Esophagus muscularis mucosa (tissue), 4 donors: Measurements from ENCODE around the gene DCP1B. TPM values are rescaled to one million over a fixed set of nuclear protein-coding genes. Genes with fewer than 3 reads are reported as not detected.

ENCODE experiments used
- DNase-seq: peaks from one replicate; pipeline ENCODE4 v3.0.0-alpha.2; 2017; ENCODE audit errors: extremely low spot score
- H3K27ac ChIP-seq, 4 donors: fragments of 200-600 bp; sonication (generic); replicated peaks in 1 of 4; 1 replicate in 3 of 4; 2 replicates in 1 of 4; pipeline ENCODE4 v1.5.1; 2016 to 2019; ENCODE audit warnings: mild to moderate bottlenecking in 1 of 4
- H3K27me3 ChIP-seq, 4 donors: fragments of 200-600 bp; sonication (generic); one replicate each; pipeline versions ENCODE4 v1.5.1 to v1.6.0; 2016 to 2019
- H3K36me3 ChIP-seq, 4 donors: fragments of 200-600 bp; sonication (generic); one replicate each; pipeline ENCODE4 v1.5.1; 2016 to 2019
- H3K4me1 ChIP-seq, 4 donors: fragments of 200-600 bp; sonication (generic); one replicate each; pipeline ENCODE4 v1.5.1; 2016 to 2019
- H3K4me3 ChIP-seq, 4 donors: fragments of 200-600 bp; sonication (generic); 1 replicate in 2 of 4; 2 replicates in 2 of 4; pipeline ENCODE4 v1.5.1; 2016 to 2019; ENCODE audit warnings: mild to moderate bottlenecking in 4 of 4, moderate library complexity in 1 of 4
- H3K9me3 ChIP-seq, 4 donors: fragments of 200-600 bp; sonication (generic); 1 replicate in 3 of 4; 2 replicates in 1 of 4; pipeline ENCODE4 v1.5.1; 2016 to 2019
- CTCF ChIP-seq, 3 experiments: fragments of 200-600 bp in 2 of 3; fragments of 450-650 bp in 1 of 3; sonication (generic) in 2 of 3; IDR thresholded peaks; one replicate each; pipeline ENCODE4 v1.5.1; 2017 to 2019; ENCODE audit warnings: antibody characterized with exemption in 3 of 3, mild to moderate bottlenecking in 2 of 3, moderate library complexity in 1 of 3
- EP300 ChIP-seq: sonication (generic); formaldehyde crosslinking; IDR thresholded peaks from one replicate; pipeline ENCODE4 v1.6.1; 2017; ENCODE audit warnings: antibody characterized with exemption
- POLR2A ChIP-seq: fragments of 450-650 bp; IDR thresholded peaks from one replicate; pipeline ENCODE4 v1.6.1; 2017; ENCODE audit warnings: antibody characterized with exemption, moderate library complexity, mild to moderate bottlenecking, low read depth
- POLR2AphosphoS5 ChIP-seq, 2 donors: sonication (generic); formaldehyde crosslinking; IDR thresholded peaks; one replicate each; pipeline ENCODE4 v1.6.1; 2017; ENCODE audit warnings: antibody characterized with exemption in 2 of 2
- WGBS: methylation state at CpG from one replicate; pipeline ENCODE4 v1.1.5; 2018; 5-methylcytosine and 5-hydroxymethylcytosine counted together
- intact Hi-C: fragments of 100-400 bp; cut with DNase I; formaldehyde crosslinking; loops from one replicate; pipeline ENCODE4 v1.15.1; 2023
- total RNA-seq, 4 donors: library from RNA; depleted of rRNA; stranded (reverse); fragments of >200 nt; gene quantifications; one replicate each; pipeline versions ENCODE4 v1.1.0 to v1.2.1, GENCODE V29; 2016

The DCP1B gene
- total RNA-seq, 4 donors from 2014 or later = 22.0 to 26.5 (median 24.4) TPM

GRCh38 chr12:2013527-2014223, 9.4 kb upstream of the DCP1B start:
- Histone ChIP-seq H3K9me3 (no peaks in the 10 kb centered on the region), H3K4me1 (peaks cover 32 to 51% (median 37%) of the 10 kb centered on the region in 4 donors), H3K36me3 (no peaks in the 10 kb centered on the region), H3K27me3 (no peaks in the 10 kb centered on the region), H3K4me3 (no peak overlapping the region), H3K27ac (peak overlapping the region; percentile 42 to 66 (median 60))
- no peak for DNase-seq
- intact Hi-C loops = no loop called here
- TF ChIP-seq POLR2A = no peak
- TF ChIP-seq EP300 = no peak
- TF ChIP-seq CTCF (IDR thresholded peaks at IDR 0.05) = peak in 2 of 3 experiments; percentile 11 to 29
- TF ChIP-seq POLR2AphosphoS5 (IDR thresholded peaks at IDR 0.05) = peak in 1 of 2 donors; percentile 41
- 34% methylated on average over 4 of the region's 4 CpGs for WGBS

GRCh38 chr12:2013086-2013485, 8.8 kb upstream of the DCP1B start:
- TF ChIP-seq POLR2AphosphoS5 (IDR thresholded peaks at IDR 0.05) (no peak), POLR2A (no peak)

DNA sequence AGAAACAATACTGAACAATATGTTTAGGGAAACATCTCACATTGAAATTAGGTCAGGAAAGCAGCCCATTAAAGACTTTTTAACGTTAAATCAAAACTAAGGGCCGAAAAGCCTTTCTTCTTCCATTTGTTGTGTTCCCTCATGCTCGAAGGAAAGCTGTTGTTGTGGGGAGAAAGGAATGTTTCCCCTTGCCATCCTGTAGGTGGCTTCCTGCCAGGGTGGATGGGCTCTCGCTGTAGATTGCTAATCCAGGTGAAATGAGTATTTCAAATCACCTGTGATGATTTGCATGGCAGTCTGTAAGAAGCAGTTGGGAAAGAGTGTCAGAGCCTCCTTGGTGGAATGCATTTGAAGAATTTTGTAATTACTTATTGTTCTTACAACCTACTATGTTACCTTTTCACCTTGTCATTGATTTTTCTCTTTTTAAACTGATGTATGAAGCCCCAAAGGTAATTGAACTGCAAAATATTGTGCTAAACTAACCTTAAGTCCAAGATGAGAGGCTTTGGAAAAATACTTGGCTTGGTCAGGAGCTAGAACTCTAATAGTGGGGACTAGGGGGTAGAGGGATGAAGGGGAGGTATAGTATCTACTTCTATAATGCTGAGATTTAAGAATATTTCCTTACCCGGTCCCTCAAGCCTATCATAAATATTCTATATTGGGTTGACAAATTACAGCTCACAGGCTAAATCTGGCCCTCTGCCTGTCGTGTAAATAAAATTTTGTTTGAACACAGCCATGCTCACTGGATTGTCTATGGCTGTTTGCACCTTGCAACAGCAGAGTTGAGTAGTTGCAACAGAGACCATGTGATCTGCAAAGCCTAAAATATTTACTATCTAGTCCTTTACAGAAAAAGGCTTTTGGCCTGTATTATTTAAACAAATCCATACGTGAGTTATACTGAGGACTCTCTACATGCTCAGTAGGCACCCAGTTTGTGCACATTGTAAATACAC, 7.7 kb upstream of the DCP1B start:
- no peak for DNase-seq
- H3K4me3 ChIP-seq = no peak overlapping the region
- TF ChIP-seq POLR2A (no peak), EP300 (no peak), POLR2AphosphoS5 (IDR thresholded peaks at IDR 0.05) (no peak), CTCF (IDR thresholded peaks at IDR 0.05) (no peak)
- no peaks in the 10 kb centered on the region for H3K9me3 ChIP-seq
- intact Hi-C loops = no loop called here
- H3K36me3 ChIP-seq = no peaks in the 10 kb centered on the region
- H3K4me1 ChIP-seq = peaks cover 38 to 42% (median 41%) of the 10 kb centered on the region in 4 donors
- peak overlapping the region in 3 of 4 donors; percentile 54 to 66 (median 65) for H3K27ac ChIP-seq
- H3K27me3 ChIP-seq = no peaks in the 10 kb centered on the region
- WGBS = 77% methylated on average over 7 of the region's 7 CpGs

More at GRCh38 chr12:2013086-2013485, 8.8 kb upstream of the DCP1B start:
- no peak for DNase-seq
- WGBS = 81% methylated on average over 3 of the region's 3 CpGs
- Histone ChIP-seq H3K27me3 (no peaks in the 10 kb centered on the region), H3K4me3 (no peak overlapping the region), H3K36me3 (no peaks in the 10 kb centered on the region), H3K4me1 (peaks cover 38 to 47% (median 42%) of the 10 kb centered on the region in 4 donors), H3K27ac (peak overlapping the region; percentile 29 to 66 (median 60)), H3K9me3 (no peaks in the 10 kb centered on the region)
- intact Hi-C loops = no loop called here

GRCh38 chr12:2009623-2010022, 5.4 kb upstream of the DCP1B start:
- H3K27ac ChIP-seq = peak overlapping the region in 3 of 4 donors; percentile 54 to 69 (median 56)

More at GRCh38 chr12:2009623-2010022, 5.4 kb upstream of the DCP1B start:
- DNase-seq = no peak
- 74% methylated on average over 1 of the region's 1 CpG for WGBS
- no peaks in the 10 kb centered on the region for H3K9me3 ChIP-seq
- H3K36me3 ChIP-seq = no peaks in the 10 kb centered on the region
- no peak overlapping the region for H3K4me3 ChIP-seq
- H3K27me3 ChIP-seq = no peaks in the 10 kb centered on the region
- H3K4me1 ChIP-seq = peaks cover 32 to 47% (median 43%) of the 10 kb centered on the region in 4 donors
- intact Hi-C loops = no loop called here
- no peak for TF ChIP-seq POLR2A
- TF ChIP-seq POLR2AphosphoS5 (IDR thresholded peaks at IDR 0.05) = no peak
- no peak for TF ChIP-seq CTCF (IDR thresholded peaks at IDR 0.05)
- no peak for TF ChIP-seq EP300
